H9 (cell line): Measurements from ENCODE around the gene MAZ. TPM values are rescaled to one million over a fixed set of nuclear protein-coding genes. Genes with fewer than 3 reads are reported as not detected.
"Not testable (repeated sequence)": the region's sequence is repeated elsewhere in the genome, so short reads cannot be mapped to it uniquely, and the experiment has no call there.

Experiments
- DNase-seq: peaks from one replicate; pipeline ENCODE4 v3.0.0-alpha.2; 2017
- H2AFZ ChIP-seq: one replicate; pipeline ENCODE4 v1.6.1; 2013; ENCODE audit warnings: mild to moderate bottlenecking, low read length, control low read depth, moderate library complexity
- H2AK5ac ChIP-seq: 2 replicates; pipeline ENCODE4 v1.6.1; 2013; ENCODE audit warnings: low read length, control low read depth, mixed read lengths; ENCODE audit not compliant: insufficient read length
- H2BK120ac ChIP-seq: one replicate; pipeline ENCODE4 v1.6.1; 2013; ENCODE audit warnings: low read depth, mild to moderate bottlenecking, low read length, control low read depth, inconsistent platforms; ENCODE audit not compliant: poor library complexity, severe bottlenecking
- H2BK12ac ChIP-seq: 2 replicates; pipeline ENCODE4 v1.6.1; 2013; ENCODE audit warnings: low read length, control low read depth, mixed read lengths, low read depth; ENCODE audit not compliant: insufficient read length
- H2BK15ac ChIP-seq: 2 replicates; pipeline ENCODE4 v1.6.1; 2013; ENCODE audit warnings: low read depth, low read length, control low read depth
- H2BK20ac ChIP-seq: one replicate; pipeline ENCODE4 v1.6.1; 2013; ENCODE audit warnings: low read depth, mild to moderate bottlenecking, low read length, control low read depth, inconsistent platforms; ENCODE audit not compliant: poor library complexity, severe bottlenecking
- H2BK5ac ChIP-seq: 2 replicates; pipeline ENCODE4 v1.6.1; 2013; ENCODE audit warnings: low read length, control low read depth, mixed read lengths; ENCODE audit not compliant: insufficient read length
- H3K14ac ChIP-seq: 2 replicates; pipeline ENCODE4 v1.6.1; 2013; ENCODE audit warnings: low read length, control low read depth; ENCODE audit not compliant: insufficient read depth
- H3K18ac ChIP-seq: 2 replicates; pipeline ENCODE4 v1.6.1; 2013; ENCODE audit warnings: low read depth, mild to moderate bottlenecking, mixed read lengths, low read length, control low read depth; ENCODE audit not compliant: insufficient read length
- H3K23ac ChIP-seq: 2 replicates; pipeline ENCODE4 v1.6.1; 2013; ENCODE audit warnings: low read length, control low read depth, mixed read lengths, low read depth; ENCODE audit not compliant: insufficient read length
- H3K23me2 ChIP-seq: 2 replicates; pipeline ENCODE4 v1.6.1; 2013; ENCODE audit warnings: low read depth, mild to moderate bottlenecking, mixed read lengths, low read length, control low read depth; ENCODE audit not compliant: insufficient read length, poor library complexity, severe bottlenecking
- H3K27ac ChIP-seq: 2 replicates; pipeline ENCODE4 v1.5.1; 2013; ENCODE audit warnings: low read length, control low read depth, mixed read lengths, low read depth; ENCODE audit not compliant: insufficient read length
- H3K27me3 ChIP-seq: 2 replicates; pipeline ENCODE4 v1.6.1; 2013; ENCODE audit warnings: low read length, control low read depth, inconsistent platforms; ENCODE audit not compliant: insufficient read depth
- H3K4ac ChIP-seq: 2 replicates; pipeline ENCODE4 v1.6.1; 2013; ENCODE audit warnings: low read depth, mild to moderate bottlenecking, control low read depth, inconsistent platforms, low read length, moderate library complexity
- H3K4me1 ChIP-seq: 2 replicates; pipeline ENCODE4 v1.6.1; 2013; ENCODE audit warnings: low read length, control low read depth, inconsistent platforms; ENCODE audit not compliant: insufficient read depth
- H3K4me2 ChIP-seq: 2 replicates; pipeline ENCODE4 v1.6.1; 2013; ENCODE audit warnings: low read length, control low read depth, mixed read lengths; ENCODE audit not compliant: insufficient read length, insufficient read depth
- H3K56ac ChIP-seq: 2 replicates; pipeline ENCODE4 v1.6.1; 2013; ENCODE audit warnings: low read depth, mild to moderate bottlenecking, mixed read lengths, low read length, control low read depth; ENCODE audit not compliant: insufficient read length
- H3K79me1 ChIP-seq: 2 replicates; pipeline ENCODE4 v1.6.1; 2013; ENCODE audit warnings: low read depth, mild to moderate bottlenecking, moderate library complexity, low read length, control low read depth, inconsistent platforms; ENCODE audit not compliant: insufficient read depth, poor library complexity, severe bottlenecking
- H3K79me2 ChIP-seq: 2 replicates; pipeline ENCODE4 v1.6.1; 2013; ENCODE audit warnings: low read length, control low read depth, inconsistent platforms; ENCODE audit not compliant: insufficient read depth
- H3K9ac ChIP-seq: 2 replicates; pipeline ENCODE4 v1.6.1; 2013; ENCODE audit warnings: low read length, control low read depth, mixed read lengths; ENCODE audit not compliant: insufficient read length; ENCODE audit errors: extremely low read depth
- H3K9me3 ChIP-seq: one replicate; pipeline ENCODE4 v1.6.1; 2013; ENCODE audit warnings: low read depth, low read length, inconsistent platforms; ENCODE audit not compliant: control insufficient read depth
- H3T11ph ChIP-seq: one replicate; pipeline ENCODE4 v1.6.1; 2013; ENCODE audit warnings: mild to moderate bottlenecking, low read length, control low read depth, inconsistent platforms
- H4K20me1 ChIP-seq: one replicate; pipeline ENCODE4 v1.6.1; 2013; ENCODE audit not compliant: control insufficient read depth, insufficient read length, insufficient read depth
- H4K5ac ChIP-seq: 2 replicates; pipeline ENCODE4 v1.6.1; 2013; ENCODE audit warnings: low read depth, mild to moderate bottlenecking, mixed read lengths, low read length, control low read depth; ENCODE audit not compliant: insufficient read length
- H4K8ac ChIP-seq: replicated peaks from 2 replicates; pipeline ENCODE4 v1.6.1; 2013; ENCODE audit warnings: low read length, control low read depth, mixed read lengths, low read depth; ENCODE audit not compliant: insufficient read length
- H4K91ac ChIP-seq: 2 replicates; pipeline ENCODE4 v1.6.1; 2013; ENCODE audit warnings: low read depth, mild to moderate bottlenecking, moderate library complexity, mixed read lengths, low read length, control low read depth; ENCODE audit not compliant: insufficient read length
- H3K27ac Mint-ChIP-seq, 3 experiments: 2 replicates in 2 of 3; 3 replicates in 1 of 3; pipeline ENCODE4 v1.8.0; 2020 to 2021; ENCODE audit warnings: mixed read lengths in 3 of 3, mild to moderate bottlenecking in 1 of 3, moderate library complexity in 1 of 3
- H3K27me3 Mint-ChIP-seq: 2 replicates; pipeline ENCODE4 v1.8.0; 2021; ENCODE audit warnings: low read depth, mild to moderate bottlenecking, moderate library complexity, mixed read lengths
- H3K36me3 Mint-ChIP-seq, 3 experiments: 2 replicates in 2 of 3; 3 replicates in 1 of 3; pipeline ENCODE4 v1.8.0; 2020 to 2021; ENCODE audit warnings: low read depth in 3 of 3, mixed read lengths in 3 of 3; ENCODE audit not compliant: insufficient read depth in 1 of 3
- H3K4me1 Mint-ChIP-seq, 2 experiments: 2 replicates each; pipeline ENCODE4 v1.8.0; 2020; ENCODE audit warnings: mixed read lengths in 2 of 2
- H3K4me3 Mint-ChIP-seq, 2 experiments: 2 replicates in 1 of 2; 3 replicates in 1 of 2; pipeline ENCODE4 v1.8.0; 2020 to 2021; ENCODE audit warnings: mild to moderate bottlenecking in 2 of 2, mixed read lengths in 2 of 2, moderate library complexity in 1 of 2
- H3K9me3 Mint-ChIP-seq, 2 experiments: 2 replicates in 1 of 2; 3 replicates in 1 of 2; pipeline ENCODE4 v1.8.0; 2020; ENCODE audit warnings: mild to moderate bottlenecking in 2 of 2, mixed read lengths in 2 of 2, moderate library complexity in 1 of 2
- CTCF ChIP-seq: fragments of 200-600 bp; sonication (generic); conservative IDR thresholded peaks from 3 replicates; pipeline ENCODE4 v1.8.0; 2021; ENCODE audit warnings: antibody characterized with exemption, mild to moderate bottlenecking
- WGBS: extraction: QIAGEN DNeasy Blood & Tissue Kit; methylation state at CpG from one replicate; pipeline ENCODE4 v1.1.7; 2013; ENCODE audit warnings: missing lambda C conversion rate, low lambda C conversion rate, mixed read lengths; ENCODE audit not compliant: insufficient read length; ENCODE audit errors: extremely low coverage; 5-methylcytosine and 5-hydroxymethylcytosine counted together
- total RNA-seq: library from RNA; stranded (reverse); gene quantifications from 2 replicates; pipeline ENCODE4 v1.2.1, GENCODE V29; 2021

The MAZ gene
- total RNA-seq, 1 experiment from 2014 or later: 412 TPM

- no peak overlapping the region for H3K27ac Mint-ChIP-seq
- peak; percentile 41 for DNase-seq
- H3K4me1 ChIP-seq: no peaks in the 10 kb centered on the region
Observed at GRCh38 chr16:29779474-29779873, 26.9 kb upstream of the MAZ start.

GRCh38 chr16:29783094-29783953 is 23.0 kb upstream of the MAZ start:
- H3K4me1 Mint-ChIP-seq: peaks cover 27 to 30% of the 10 kb centered on the region in 2 experiments
- H3K9ac ChIP-seq: not testable (repeated sequence)

More at GRCh38 chr16:29779474-29779873, 26.9 kb upstream of the MAZ start:
- Histone ChIP-seq H2BK15ac (no peak overlapping the region), H3K27ac (no peak overlapping the region), H3K23ac (no peak overlapping the region), H2BK20ac (no peak overlapping the region), H3K56ac (no peak overlapping the region), H3T11ph (no peak overlapping the region), H3K79me1 (no peaks in the 10 kb centered on the region), H2BK5ac (no peak overlapping the region), H2BK120ac (no peak overlapping the region), H4K8ac (no peak overlapping the region), H3K4me2 (no peak overlapping the region), H2AFZ (no peak overlapping the region), H2BK12ac (no peak overlapping the region), H3K79me2 (no peaks in the 10 kb centered on the region), H3K18ac (no peak overlapping the region), H4K91ac (no peak overlapping the region), H3K14ac (no peak overlapping the region), H4K5ac (no peak overlapping the region), H3K9ac (no peak overlapping the region), H2AK5ac (no peak overlapping the region), H3K4ac (no peak overlapping the region), H3K9me3 (no peaks in the 10 kb centered on the region), H3K23me2 (no peaks in the 10 kb centered on the region), H4K20me1 (no peaks in the 10 kb centered on the region), H3K27me3 (no peaks in the 10 kb centered on the region; the same call in 1 of the 2 replicates)
- no peak for TF ChIP-seq CTCF
- Mint-ChIP-seq H3K9me3 (peaks cover 0 to 2% of the 10 kb centered on the region in 2 experiments; a peak in 3 of 5 replicates), H3K36me3 (no peaks in the 10 kb centered on the region; a peak in 1 of 7 replicates), H3K4me3 (no peak overlapping the region), H3K4me1 (peaks cover 24 to 30% of the 10 kb centered on the region in 2 experiments), H3K27me3 (peaks cover 41% of the 10 kb centered on the region)
- WGBS: no CpG with 5 or more reads among the region's 10 CpGs

More at GRCh38 chr16:29783094-29783953, 23.0 kb upstream of the MAZ start:
- not testable (repeated sequence) for H3K4ac ChIP-seq, H2AFZ ChIP-seq, H3K4me1 ChIP-seq, H2BK20ac ChIP-seq, H2BK12ac ChIP-seq, H3K27me3 ChIP-seq, H3T11ph ChIP-seq, H2BK120ac ChIP-seq, H2BK5ac ChIP-seq, H4K5ac ChIP-seq, DNase-seq, H3K56ac ChIP-seq, H3K27ac Mint-ChIP-seq, H2AK5ac ChIP-seq, H3K23me2 ChIP-seq, H4K91ac ChIP-seq, H2BK15ac ChIP-seq, H3K4me2 ChIP-seq, H3K79me2 ChIP-seq, H3K9me3 Mint-ChIP-seq, H3K27ac ChIP-seq, H3K14ac ChIP-seq, H3K9me3 ChIP-seq, H4K20me1 ChIP-seq, H3K36me3 Mint-ChIP-seq, H3K18ac ChIP-seq, H3K23ac ChIP-seq, H4K8ac ChIP-seq, H3K79me1 ChIP-seq
- H3K27me3 Mint-ChIP-seq: peaks cover 50% of the 10 kb centered on the region
- H3K4me3 Mint-ChIP-seq: 0 out of 5 replicates have a peak overlapping the region, but pooled peaks of 1 of the 2 experiments have one; percentile 13
- no CpG with 5 or more reads among the region's 13 CpGs for WGBS
